RPMI8226 (cell line): ENCODE data around the gene PEAK3.
"Not testable (repeated sequence)": the region's sequence is repeated elsewhere in the genome, so short reads cannot be mapped to it uniquely, and the experiment has no call there.

Experiments
- DNase-seq: peaks from one replicate; pipeline ENCODE4 v3.0.0-alpha.2; 2015

PEAK3 gene

DNA sequence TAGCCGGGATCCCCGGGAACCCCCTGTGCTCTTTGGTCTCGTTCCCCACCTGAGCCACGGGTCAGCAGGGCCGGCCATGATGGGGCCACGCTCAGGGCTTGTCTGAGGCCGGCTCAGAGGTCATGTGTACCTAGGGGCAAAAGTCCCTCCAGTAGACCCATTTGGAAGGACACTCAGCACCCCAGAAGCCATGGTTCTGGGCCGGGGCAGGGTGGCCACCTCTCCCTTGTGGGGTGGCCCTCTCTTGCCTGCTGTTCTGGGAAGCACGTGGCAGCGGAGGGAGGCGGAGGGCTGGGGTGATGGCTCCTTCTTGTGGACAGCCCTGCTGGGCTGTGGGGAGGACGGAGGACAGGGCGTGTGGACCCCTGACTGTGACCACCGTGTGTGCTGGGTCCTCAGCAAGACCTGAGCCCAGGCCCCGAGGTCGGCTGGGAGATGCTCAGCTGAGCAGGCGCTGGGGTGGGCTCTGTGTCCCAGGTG lies 6.4 kb upstream of the PEAK3 start:
- no peak for DNase-seq

DNA sequence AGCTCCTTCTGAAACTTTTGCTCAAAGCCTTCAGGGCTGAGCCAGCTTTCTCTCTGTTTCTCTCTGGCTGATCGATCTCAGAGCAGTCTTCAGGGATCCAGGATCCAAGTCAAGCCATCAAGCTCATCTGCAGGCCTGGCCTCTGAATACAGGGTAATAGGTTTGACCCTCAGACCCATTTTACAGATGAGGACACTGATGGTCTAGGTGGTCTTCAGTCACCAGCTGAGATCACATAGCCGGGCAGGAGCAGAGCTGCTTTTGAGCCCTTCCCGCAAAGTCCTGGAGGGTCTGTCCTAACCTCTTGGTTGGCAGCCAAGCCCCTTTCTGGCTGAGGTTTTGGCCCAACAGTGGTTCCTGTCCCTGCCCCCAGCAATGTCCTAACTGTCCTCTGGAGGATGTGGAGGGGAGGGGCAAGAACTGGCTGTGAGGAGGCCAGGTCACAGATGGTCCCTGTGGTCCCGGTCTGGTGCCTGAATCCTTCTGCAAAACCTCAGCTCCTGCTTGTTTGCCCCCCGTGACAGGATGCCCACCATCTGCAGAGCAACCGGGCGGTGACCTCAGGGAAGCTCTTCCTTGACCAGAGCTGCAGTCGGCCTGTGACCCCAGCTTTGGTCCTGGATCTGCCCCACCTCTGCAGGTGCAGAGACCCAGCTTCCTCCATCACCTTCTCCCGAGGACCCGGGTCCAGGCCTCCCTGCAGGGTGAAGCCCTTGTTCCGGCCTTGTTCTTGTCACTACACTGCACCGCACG lies 5.8 kb upstream of the PEAK3 start:
- DNase-seq: no peak

DNA sequence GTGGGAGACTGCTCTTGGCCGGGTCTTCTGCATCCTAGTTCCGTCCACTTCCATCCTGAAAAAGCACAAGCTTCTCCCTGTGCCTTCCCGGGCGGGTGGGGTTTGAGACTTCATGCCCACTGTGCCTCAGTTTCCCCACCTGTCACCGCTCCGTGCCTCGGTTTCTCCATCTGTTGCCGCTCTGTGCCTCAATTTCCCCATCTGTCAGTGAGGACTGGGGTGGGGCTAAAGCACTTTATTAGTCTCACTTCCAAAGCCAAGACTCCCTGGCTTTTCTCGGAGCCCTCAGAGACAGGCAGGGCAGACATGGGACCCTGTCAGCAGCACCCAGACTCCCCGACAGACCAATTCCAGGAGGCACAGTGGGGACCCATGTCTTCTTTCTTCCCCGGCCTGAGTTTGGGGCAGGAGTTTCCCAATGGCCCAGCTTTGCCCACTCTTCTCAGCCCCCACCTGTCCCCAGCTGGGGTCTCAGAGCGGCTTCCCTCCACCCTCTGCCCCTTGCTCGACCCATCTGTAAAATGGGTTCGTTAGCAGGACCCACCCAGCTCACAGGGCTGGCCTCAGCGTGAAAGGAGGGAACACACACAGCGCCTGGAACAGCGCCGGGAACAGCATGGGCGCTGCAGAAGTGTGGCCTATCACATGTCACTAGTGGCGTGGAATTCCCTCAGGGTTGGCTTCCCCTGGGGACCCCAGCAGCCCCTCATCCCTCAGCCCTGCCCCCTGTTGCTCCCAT lies 4.6 kb upstream of the PEAK3 start:
- no peak for DNase-seq

DNA sequence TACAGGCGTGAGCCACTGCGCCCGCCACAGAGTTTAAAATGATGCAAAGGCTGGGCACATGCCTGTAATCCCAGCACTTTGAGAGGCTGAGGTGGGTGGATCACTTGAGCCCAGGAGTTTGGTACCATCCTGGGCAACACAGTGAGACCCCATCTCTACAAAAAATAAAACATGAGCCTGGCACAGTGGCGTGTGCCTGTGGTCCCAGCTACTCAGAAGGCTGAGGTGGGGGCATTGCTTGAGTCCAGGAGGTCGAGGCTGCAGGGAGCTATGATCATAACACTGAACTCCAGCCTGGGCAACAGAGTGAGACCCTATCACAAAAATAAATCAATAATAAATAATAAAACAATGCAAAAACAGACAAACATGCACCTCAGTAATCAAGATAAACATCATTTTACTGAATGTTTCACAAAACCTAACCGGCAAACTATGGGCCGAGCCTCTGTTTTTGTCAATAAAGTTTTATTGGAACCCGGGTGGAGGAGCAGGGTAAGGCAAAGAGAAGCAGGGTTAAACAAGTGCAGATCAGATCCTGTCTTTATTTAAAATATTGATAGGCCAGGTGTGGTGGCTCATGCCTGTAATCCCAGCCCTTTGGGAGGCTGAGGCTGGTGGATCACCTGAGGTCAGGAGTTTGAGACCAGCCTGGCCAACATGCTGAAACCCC lies 2.0 kb upstream of the PEAK3 start:
- no peak for DNase-seq

DNA sequence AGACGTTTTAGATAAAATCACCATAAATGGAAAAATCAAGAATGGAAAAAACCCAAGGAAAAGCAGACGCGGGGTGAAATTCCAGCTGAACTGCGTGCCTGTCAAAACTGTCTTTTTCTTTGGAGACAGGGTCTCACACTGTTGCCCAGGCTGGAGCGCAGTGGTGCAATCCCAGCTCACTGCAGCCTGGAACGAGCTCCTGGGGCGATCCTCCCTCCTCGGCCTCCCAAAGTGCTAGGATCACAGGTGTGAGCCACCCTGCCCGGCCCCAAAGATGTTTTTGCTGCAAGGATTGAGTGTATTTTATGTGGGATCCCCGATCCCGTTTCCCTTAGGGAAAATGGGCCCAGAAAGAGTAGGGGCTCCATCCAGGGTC lies 875 bp upstream of the PEAK3 start:
- no peak for DNase-seq

DNA sequence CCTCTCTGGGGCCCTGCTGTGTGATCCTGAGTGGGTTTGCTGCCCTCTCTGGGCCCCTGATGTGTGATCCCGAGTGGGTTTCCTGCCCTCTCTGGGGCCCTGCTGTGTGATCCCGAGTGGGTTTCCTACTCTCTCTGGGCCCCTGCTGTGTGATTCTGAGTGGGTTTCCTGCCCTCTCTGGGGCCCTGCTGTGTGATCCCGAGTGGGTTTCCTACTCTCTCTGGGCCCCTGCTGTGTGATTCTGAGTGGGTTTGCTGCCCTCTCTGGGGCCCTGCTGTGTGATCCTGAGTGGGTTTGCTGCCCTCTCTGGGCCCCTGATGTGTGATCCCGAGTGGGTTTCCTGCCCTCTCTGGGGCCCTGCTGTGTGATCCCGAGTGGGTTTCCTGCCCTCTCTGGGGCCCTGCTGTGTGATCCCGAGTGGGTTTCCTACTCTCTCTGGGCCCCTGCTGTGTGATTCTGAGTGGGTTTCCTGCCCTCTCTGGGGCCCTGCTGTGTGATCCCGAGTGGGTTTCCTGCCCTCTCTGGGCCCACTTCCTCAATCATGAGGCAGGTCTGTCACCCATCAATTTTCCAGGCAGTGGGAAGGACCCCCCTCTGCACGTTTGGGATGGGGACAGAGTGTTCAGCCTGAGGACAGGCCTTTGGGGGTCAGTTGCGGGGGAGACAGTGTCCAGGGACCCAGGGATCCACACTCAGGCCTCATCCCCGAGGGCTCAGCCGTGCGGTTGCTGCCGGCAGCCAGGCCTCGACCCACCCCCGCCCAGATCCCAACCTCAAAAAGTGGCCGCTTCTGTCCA lies 512 bp downstream of the PEAK3 start:
- DNase-seq: not testable (repeated sequence)

DNA sequence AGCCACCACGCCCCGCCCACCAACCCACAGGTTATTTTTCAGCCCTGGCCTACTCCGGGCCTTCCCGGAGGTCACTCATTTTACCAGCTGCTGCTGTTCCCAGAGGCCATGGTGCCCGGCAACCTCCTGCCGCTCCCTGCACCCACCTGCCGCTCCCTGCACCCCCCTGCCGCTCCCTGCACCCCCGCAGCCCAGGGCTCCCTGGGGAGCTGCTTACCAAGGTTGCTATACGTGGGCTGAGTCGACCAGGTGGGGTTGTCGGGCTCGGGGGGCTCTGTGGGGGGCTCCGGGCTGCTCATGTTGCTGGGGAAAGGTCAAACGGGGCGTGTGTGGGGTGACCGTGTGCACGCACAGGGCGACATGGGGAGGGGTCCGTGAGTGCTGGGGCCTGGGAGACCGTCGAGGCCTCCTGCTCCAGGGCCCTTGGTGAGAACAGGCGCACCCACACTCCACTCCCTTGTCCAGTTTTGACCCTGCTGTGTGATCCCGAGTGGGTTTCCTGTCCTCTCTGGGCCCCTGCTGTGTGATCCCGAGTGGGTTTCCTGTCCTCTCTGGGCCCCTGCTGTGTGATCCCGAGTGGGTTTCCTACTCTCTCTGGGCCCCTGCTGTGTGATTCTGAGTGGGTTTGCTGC lies 1.2 kb downstream of the PEAK3 start:
- no peak for DNase-seq

DNA sequence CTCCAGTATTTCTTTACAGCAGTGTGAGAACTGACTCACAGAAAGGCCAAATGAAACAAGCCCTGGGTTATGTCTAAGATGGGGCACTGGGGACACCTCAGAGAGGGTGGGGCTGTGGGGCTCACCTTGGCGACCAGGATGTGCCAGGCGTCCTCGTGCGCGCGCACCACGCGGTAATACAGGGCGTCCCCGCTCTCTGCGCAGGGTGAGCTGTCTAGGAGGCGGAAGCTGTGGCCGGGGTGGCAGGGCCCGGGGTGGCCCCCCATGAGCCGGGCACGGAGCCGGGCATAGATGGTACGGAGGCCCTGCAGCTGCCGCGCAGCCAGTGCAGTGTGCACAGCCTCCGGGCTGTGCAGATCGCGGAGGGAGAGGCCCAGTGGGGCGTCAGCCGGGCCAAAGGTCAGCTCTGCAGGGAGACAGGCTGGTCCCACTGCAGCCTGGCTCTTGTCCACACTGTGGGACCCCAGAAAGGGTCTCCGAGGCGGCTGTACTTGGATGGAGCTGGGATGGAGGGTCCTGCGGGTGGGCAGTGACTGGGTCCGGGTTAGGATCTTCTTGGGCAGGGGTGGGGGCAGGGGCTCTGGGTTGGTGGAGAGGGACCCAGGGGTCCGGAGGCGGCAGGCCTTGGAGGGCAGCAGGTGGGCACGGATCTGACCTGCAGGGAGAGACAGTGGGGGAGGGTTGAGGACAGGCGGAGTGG lies 3.4 kb downstream of the PEAK3 start:
- no peak for DNase-seq

DNA sequence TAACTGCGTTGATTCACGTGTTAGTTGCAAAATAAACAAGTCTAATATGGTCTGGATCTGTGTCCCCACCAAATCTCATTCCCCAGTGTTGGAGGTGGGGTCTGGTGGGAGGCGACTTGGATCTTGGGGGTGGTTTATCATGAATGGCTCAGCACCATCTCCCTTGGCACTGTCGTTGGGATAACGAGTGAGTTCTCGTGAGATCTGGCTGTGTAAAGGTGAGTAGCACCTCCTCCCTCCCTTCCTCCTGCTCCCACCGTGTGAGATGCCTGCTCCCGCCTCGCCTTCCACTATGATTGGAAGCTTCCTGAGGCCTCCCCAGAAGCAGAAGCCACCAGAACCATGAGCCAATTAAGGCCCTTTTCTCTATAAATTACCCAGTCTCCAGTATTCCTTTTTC lies 4.8 kb downstream of the PEAK3 start:
- no peak for DNase-seq

DNA sequence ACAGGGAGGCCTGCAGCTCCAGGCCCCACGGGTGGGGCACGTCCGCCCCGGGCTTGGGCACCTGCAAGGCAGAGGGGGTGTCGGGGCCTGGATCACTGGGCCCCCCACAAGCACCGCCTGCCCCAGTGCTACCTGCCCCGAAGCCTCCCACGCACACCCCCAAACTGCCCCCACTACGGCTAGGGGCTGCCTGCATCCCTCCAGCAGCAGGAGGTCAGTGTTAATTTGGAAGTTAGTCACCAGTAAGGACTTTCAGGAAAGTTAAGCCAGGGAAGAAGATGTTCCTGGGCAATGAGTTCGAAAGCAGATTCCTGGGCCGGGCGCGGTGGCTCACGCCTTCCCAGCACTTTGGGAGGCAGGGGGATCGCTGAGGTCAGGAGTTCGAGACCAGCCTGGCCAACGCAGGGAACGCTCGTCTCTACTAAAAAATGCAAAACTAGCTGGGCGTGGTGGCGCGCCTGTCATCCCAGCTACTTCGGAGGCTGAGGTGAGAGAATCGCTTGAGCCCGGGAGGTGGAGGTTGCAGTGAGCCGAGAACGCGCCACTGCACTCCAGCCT lies 5.5 kb downstream of the PEAK3 start:
- no peak for DNase-seq

DNA sequence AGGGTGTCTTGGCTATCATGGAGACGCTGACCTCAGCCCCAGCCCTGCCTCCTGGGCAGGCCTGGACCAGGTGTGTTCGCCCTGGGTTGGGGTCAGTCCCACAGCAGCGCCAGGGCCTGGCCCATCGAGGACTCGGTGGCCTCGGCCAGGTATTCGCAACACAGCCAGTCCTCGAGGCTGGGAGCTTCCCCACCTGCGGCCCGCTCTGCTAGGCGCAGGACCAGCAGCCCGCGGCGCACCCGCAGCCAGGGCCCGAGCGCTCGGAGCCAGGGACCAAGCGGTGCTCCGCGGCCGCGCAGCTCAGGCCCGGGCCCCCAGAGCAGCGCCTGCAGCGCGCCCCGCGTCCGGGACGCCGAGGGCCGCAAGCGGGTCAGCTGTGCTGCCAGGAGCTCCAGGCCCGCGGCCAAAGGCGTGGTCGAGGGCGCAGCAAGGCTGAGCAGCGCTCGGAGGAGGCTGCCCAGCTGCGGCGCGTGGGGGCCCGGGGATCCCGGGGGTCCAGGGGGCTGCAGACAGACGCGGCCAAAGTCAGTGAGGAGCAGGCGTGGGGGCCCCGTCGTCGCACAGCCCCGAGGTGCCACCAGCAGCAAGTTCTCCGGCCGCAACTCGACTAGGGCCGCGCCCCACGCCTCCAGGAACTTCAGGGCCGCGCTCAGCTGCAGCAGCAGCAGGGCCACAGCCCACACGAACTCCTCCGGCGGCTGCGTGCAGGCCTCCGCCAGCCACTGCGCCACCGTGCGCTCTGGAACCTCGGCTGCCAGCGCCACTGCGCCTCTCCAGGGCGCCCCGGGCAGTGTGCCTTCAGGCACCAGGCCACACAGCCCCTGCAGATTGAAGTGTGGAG lies 6.2 kb downstream of the PEAK3 start:
- no peak for DNase-seq

DNA sequence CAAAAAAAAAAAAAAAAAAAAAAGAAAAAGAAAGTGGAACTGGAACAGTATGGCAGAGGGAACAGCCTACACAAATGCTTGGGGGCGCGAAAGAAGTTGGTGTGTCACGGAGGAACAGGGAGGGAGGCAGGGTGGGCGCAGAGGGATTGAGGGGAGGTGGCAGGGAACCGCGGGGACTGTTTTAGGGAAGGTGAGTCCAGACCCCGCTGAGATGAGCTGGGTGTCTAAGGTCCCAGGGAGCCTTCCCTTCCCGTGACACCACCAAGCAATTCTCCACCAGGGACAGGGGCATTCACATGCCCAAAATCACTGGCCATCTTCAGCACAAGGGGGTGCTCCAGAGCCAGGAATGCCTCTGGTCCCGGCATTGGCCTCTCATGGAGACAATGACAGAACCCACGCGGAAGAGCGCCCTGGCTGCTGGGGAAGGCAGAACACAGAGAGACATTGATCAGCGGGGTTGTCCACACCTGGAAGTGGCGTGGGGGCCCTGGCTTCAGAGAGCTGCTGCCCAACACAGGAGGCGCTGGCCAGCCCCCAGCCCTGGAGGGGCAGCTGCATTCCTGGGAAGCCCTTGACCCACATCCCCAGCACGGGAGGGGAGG lies 6.9 kb downstream of the PEAK3 start:
- DNase-seq: peak; percentile 63

DNA sequence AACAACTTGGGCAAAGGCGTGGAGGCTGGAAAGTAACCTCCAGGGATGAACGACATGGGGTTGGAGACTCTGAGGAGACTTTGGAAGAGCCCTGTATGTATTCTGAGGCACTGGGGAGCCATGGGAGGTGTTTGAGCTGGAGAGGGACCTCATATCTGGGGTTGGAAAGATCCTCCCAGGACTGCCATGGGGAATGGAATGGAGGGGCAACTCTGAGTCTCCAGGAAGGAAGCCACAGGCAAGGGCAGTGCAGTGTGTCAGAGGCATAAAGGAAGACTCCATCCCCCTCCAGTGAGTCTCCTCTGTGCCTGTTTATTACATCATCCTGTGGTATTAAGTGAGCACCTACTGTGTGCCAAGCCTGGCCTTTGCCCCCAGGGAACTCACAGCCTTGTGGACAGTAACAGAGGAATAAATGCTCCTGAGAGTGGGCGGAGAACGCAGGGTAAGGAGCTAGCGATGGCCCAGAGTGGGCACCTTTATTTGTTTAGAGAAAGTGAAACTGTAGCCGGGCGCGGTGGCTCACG lies 7.7 kb downstream of the PEAK3 start:
- no peak for DNase-seq

DNA sequence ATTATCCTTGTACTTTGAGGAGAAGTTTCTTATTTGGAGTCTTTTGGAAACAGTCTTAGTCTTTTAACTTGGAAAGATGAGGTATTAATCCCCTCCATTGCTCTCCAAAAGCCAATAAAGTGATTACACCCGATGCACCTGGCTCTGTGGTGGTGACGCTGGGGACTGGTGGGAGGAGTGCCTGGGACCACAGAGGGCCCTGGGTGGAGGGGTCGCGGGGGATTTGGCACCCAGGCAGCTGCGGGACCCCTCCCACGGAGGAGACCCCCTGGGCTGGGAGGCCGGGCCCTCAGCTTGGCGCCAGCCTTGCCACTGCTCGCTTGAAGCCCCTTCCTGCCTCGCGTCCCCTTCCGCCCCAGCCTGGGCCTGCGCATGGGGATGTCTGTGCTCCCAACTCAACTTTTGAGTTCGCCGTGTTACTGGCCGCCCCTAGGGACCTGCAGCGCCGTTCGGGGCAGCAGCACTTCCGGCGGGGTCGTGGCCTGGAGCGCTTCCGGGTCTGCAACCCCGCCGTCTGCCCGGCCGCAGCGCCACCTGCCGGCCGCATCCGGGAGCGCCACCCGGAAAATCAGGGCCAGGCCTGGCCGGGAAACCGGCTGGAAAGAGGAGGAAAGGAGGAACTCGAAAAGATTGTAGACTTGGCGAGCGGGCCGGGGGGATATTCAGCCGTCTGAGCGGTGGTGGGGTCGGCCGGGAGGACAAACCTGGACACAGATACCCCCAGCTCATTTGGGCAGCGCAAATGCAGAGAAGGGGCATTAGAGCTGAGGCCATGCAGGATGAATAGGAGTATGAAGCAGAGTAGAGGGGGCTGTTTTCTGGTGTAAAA lies 8.4 kb downstream of the PEAK3 start:
- peak; percentile 90 for DNase-seq

DNA sequence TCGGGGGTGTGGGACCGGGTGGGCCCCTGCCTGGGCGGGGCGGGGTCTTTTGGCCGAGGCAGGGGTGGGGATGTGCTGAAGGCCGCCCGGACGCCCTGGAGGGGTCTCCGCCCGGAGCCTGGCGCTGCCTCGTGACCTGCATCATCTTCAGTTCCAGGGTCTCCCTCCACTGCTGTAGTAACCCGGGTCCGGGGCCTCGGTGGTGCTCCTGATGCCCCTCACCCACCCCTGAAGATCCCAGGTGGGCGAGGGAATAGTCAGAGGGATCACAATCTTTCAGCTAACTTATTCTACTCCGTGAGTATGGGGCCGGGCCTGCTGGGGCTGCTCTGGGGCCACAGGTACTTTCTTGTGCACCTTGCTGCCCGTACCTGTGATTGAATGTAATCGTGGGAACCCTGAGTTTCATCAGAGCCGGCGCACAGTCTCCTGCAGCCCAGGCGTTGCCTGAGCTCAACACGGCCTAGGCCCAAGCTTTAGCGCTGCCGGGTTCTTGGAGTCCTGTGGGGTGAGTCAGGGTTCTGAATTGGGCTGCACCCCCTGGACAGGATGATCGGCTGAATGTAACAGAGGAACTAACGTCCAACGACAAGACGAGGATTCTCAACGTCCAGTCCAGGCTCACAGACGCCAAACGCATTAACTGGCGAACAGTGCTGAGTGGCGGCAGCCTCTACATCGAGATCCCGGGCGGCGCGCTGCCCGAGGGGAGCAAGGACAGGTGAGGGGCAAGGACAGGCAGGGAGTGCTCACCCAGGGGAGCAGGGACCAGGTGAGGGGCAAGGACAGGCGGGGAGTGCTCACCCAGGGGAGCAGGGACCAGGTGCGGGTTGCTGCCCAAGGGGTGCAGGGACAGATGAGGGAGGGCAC lies 10.5 kb downstream of the PEAK3 start:
- DNase-seq: peak; percentile 54

DNA sequence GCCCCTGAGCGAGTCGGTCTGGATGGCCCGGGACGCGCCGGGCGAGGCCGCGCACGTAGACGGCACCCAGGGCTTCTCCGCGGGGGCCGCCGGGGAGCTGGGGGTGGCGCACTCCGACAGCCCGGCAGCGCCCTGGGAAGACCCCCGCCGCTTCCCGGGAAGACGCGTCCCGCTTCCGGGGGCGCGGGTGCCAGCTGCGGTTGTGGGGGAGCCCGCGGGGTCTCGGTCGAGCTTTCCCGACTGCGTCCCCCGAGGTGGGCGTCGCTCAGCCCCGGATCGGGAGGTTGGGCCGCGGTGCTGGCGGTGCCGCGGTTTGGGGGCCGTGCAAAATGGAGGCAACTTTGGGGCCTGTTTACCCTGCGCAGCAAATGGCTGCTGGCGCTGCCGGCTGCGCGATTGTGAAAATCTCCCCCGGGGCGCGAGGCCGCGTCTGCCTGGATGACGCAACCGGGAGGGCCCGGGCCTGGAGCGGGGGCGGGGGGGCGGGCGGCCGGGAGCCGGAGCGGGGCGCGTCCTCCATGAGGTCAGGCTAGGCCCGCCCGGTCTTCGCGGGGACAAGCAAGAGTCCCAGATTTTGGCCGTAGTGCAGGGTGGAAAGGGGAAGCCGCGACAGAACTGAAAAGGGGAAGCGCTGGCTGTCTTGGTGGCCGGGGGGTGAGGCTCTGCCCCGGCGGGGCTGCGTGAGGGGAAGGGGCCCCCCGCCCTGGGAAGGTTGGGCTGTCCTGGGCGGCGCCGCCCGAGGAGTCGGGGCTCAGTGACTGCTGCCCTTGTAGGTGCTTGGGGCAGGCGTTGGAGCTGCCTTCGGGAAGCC lies 11.3 kb downstream of the PEAK3 start:
- peak; percentile 78 for DNase-seq

DNA sequence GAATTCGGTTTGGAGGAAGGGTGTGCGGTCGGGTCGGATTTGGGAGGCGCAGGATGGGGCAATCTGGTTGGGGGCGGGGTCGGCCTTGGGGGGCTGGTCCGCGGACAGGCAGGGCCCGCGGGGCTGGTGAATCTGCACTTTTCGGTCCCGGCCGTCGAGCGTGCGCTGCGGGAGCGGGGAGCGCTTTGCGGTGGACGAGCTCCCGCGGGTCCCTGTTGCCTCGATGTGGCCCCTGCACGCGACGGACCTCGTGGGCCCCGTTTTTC lies 11.9 kb downstream of the PEAK3 start:
- DNase-seq: no peak
